GM18909 (cell line): ENCODE measurements around the gene TMEM82.
"Not testable (repeated sequence)": the region's sequence is repeated elsewhere in the genome, so short reads cannot be mapped to it uniquely, and the experiment has no call there.

Source experiments
- ATAC-seq: cut with Tn5 transposase; IDR thresholded peaks from one replicate; pipeline ENCODE4 v1.9.1; 2021; ENCODE audit warnings: mild to moderate bottlenecking; ENCODE audit not compliant: unreplicated experiment, poor library complexity

TMEM82 gene

GRCh38 chr1:15742339-15742801 is at the start of gene TMEM82:
TSS of gene TMEM82 (plus strand) at chr1:15742499. CDS start at chr1:15742560, 61 bp downstream.
- no peak for ATAC-seq

GRCh38 chr1:15693371-15693770 is 48.9 kb upstream of the TMEM82 start:
- ATAC-seq = no peak

GRCh38 chr1:15696956-15697521 is 45.3 kb upstream of the TMEM82 start:
- ATAC-seq = peak; percentile 91

- ATAC-seq = no peak
These were observed 44.1 kb upstream of the TMEM82 start for GRCh38 chr1:15698201-15698600.

- not testable (repeated sequence) for ATAC-seq
These were observed 43.0 kb upstream of the TMEM82 start for GRCh38 chr1:15699321-15699720.

- ATAC-seq = no peak
These were observed 41.8 kb upstream of the TMEM82 start for GRCh38 chr1:15700508-15700907.

GRCh38 chr1:15701784-15702183 is 40.5 kb upstream of the TMEM82 start:
- ATAC-seq = no peak

GRCh38 chr1:15702722-15703550 is 39.4 kb upstream of the TMEM82 start:
- no peak for ATAC-seq

- ATAC-seq = no peak
These were observed 38.7 kb upstream of the TMEM82 start for GRCh38 chr1:15703562-15703961.

GRCh38 chr1:15704526-15705183 is 37.6 kb upstream of the TMEM82 start:
- no peak for ATAC-seq

- no peak for ATAC-seq
These were observed 37.1 kb upstream of the TMEM82 start for GRCh38 chr1:15705184-15705566.

- ATAC-seq = no peak
These were observed 35.5 kb upstream of the TMEM82 start for GRCh38 chr1:15706751-15707150.

GRCh38 chr1:15707239-15707925 is 34.9 kb upstream of the TMEM82 start:
- ATAC-seq = no peak

GRCh38 chr1:15708486-15709137 is 33.7 kb upstream of the TMEM82 start:
- no peak for ATAC-seq

GRCh38 chr1:15709226-15709625 is 33.1 kb upstream of the TMEM82 start:
- no peak for ATAC-seq

GRCh38 chr1:15712168-15712567 is 30.1 kb upstream of the TMEM82 start:
- no peak for ATAC-seq

- ATAC-seq = no peak
These were observed 27.7 kb upstream of the TMEM82 start for GRCh38 chr1:15714406-15715136.

- no peak for ATAC-seq
These were observed 24.7 kb upstream of the TMEM82 start for GRCh38 chr1:15717418-15718125.

GRCh38 chr1:15718199-15718601 is 24.1 kb upstream of the TMEM82 start:
- ATAC-seq = no peak
